NCI-H69 (cell line): ENCODE results near the gene TBC1D22A.
"Not testable (repeated sequence)": the region's sequence is repeated elsewhere in the genome, so short reads cannot be mapped to it uniquely, and the experiment has no call there.

Experiments
- DNase-seq: peaks from one replicate; lab custom pipeline; 2025; lab: John Stamatoyannopoulos, UW

The TBC1D22A gene

GRCh38 chr22:47170511-47171440 lies 408.3 kb downstream of the TBC1D22A start:
- not testable (repeated sequence) for DNase-seq

DNA sequence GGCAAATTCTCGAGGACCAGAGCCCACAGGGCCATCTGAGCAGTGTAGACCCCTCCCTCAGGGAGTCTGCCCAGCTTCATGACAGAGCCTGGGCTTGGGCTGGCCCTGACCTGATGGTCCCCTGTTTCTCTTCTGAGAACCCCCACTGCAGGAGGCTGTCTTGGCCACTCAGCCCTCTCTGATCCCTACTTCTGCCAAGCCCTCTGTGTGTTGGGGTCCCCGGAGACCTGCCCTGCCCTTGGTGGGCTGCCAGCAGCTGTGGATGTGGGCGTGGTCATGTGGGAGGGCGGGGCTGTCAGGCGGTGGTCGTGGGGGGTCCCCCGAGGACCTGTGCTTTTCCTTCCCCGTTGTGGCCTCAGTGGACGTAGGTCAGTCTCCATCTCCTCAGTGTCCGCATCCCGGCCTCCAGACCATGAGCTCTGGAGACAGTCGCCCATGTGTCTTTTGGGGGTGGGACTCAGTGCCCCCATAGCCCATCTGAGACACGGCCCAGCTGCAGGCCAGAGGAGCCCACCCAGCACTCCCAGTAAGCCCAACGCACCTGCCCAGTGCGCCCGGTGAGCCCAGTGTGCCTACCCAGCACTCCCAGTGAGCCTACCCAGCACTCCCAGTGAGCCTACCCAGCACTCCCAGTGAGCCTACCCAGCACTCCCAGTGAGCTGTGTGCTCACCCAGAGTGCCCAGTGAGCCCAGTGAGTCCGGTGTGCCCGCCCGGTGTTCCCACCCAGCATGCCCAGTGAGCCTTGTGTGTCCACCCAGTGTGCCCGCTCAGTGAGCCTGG lies 409.2 kb downstream of the TBC1D22A start:
- no peak for DNase-seq

GRCh38 chr22:47172771-47173534 lies 410.5 kb downstream of the TBC1D22A start:
- DNase-seq: no peak

GRCh38 chr22:47173535-47174021 lies 411.1 kb downstream of the TBC1D22A start:
- no peak for DNase-seq

GRCh38 chr22:47174096-47174495 lies 411.6 kb downstream of the TBC1D22A start:
- DNase-seq: no peak

- no peak for DNase-seq
Measured at GRCh38 chr22:47174671-47175112, 412.2 kb downstream of the TBC1D22A start.

DNA sequence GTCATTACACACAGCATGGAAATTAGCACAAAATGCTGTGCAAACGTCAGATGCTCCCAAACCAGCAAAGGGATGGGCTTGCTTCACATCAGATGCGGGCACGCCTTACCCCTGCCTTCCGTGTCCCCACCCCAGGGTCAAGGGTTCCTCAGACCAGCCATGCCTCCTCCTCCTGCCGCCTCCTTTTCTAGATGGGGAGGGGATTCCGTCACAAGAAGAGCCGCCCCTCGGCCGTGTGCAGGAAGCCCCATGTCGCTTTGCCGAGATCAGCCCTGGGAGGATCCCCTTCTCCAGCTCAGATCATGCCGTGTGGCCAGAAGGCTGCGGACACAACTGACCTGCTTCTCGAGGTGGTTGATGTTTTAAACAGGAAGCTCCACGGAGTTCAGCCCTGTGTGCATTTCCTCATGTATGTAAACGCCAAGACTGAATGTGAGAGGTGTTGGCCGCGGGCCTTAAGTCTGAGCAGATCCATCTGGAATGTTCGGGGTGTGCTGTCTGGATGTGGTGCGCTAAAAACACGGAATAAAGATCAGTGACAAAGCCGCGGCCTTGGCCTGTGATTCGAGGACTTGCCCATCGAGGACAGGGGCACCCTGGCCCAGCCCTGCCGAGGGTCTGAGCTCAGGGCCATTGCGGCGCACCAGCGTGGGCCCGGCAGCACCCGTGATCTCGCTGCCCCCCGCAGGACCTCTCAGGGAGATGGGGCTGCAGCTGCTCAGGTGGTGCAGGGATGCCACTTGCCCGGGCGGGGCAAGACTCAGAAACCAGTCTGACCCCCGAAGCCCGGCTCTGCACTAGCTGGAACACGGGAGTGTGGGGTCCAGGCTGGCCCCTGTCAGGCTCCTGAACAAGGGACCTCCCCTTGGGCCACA lies 412.9 kb downstream of the TBC1D22A start:
- DNase-seq: no peak

DNA sequence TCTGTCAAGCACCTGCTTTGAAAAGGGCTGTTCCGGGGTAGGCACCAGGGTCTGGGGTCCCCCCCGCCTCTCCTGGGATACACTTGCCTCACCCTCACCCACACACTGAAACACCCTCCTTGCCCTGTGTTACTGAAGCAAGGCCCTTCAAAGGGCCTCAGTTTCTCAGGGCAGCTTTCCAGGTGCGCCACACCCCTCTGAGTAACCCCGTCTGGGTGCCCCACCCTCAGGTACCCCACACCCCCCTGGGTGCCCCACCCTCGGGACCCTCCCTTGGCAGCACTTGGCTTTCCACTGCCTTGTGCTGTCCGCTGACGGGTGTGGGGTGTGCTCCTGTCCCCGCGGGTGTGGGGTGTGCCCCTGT lies 413.6 kb downstream of the TBC1D22A start:
- no peak for DNase-seq

DNA sequence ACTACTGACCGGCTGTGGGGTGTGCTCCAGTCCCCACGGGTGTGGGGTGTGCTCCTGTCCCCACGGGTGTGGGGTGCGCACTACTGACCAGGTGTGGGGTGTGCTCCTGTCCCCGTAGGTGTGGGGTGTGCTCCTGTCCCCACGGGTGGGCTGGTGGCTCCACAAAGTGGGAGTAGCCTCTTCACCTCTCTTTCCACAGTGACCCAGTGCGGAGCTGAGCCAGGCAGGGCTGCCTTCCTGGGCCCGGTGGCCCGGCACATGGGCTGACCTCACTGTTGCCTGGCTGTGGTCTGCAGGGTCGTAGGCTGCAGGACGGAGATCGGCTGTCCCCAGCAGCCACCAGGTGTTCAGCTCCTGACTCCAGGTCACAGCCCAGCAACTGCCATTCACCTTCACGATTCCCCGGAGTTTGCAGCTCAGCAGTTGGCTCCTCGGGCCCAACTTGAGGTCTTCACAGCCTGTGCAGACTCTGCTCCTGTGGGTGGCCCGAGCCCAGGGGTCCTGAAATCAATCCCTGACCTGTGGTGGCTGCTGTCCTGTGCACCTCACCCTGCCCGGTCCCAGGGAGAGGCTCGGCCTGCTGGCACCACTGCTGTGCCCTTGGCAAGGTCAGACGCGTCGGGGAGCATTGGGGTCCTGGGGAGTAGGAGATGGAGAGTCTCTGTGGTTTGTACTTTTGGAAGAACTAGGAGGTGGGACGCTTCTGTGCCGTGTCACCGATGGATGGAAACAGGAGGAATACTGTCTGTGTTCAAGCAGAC lies 414.3 kb downstream of the TBC1D22A start:
- DNase-seq: no peak

DNA sequence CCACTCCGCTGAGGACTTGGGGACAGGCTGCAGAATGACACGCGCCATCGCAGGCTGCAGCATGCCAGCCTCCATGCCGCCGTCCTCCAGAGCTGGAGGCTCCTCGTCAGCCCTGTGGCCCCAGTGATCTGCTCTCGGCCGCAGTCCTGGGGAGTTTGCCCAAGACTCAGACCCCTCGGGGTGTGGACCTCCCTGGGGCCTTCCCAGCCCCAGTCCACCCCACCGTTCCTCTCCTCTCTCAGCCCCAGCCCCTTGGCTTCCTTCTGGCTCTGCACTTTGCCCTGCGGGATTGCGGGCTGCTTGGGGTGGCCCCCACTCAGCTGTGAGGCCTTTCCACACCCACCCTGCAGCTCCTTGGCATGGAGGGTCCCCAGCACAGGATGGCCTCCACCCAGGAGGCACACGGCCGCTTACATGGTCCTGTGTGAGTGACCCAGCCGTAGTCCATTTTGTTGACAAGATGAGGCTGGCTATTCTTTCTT lies 414.9 kb downstream of the TBC1D22A start:
- DNase-seq: no peak

- no peak for DNase-seq
Measured at GRCh38 chr22:47178339-47178738, 415.9 kb downstream of the TBC1D22A start.

DNA sequence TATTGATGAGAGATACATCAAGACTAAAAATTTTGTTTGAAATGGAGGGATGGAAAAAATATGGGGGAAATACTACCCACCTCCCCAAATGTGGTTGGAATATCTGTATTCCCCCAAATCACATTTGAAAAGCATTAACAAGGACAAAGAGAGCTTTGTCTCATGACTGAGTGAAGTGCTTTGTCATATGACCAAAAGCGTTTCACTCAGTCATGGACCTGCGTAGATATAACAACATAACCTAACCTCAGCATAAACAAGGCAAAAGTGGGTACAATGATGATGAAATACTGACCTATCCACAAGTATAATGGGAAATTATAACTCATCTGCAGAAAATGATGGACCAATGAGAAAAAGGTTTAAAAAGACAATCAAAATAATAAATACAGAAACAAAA lies 418.3 kb downstream of the TBC1D22A start:
- no peak for DNase-seq

DNA sequence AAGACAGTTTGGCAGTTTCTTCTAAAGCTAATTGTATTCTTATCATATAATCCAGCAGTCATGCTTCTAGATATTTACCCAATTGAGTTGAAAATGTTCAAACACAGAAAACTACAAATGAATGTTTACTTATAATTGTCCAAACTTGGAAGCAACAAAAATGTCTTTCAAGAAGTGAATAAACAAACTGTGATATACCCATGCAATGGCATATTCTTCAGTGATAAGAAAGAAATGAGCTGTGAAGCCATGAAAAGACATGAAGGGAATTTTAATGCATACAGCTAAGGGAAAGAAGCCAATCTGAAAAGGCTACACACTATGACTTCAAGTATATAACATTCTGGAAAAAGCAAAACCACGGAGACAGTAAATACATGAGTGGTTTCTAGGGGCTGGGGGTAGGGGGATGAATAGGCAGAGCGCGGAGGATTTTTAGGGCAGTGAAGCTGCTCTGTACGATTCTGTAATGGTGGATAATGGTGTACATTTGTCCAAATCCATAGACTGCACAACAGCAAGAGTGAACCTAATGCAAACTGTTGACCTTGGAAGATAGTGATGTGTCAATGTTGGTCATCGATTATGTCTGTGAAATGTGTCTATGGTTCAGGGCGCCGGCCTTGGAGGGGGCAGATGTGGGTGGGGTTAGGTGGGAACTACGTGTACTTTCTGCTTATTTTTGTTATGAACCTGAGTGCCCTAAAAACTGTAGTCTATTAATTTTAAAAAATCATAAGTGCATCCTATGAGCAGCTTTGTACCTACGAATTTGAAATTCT lies 424.9 kb downstream of the TBC1D22A start:
- no peak for DNase-seq

DNA sequence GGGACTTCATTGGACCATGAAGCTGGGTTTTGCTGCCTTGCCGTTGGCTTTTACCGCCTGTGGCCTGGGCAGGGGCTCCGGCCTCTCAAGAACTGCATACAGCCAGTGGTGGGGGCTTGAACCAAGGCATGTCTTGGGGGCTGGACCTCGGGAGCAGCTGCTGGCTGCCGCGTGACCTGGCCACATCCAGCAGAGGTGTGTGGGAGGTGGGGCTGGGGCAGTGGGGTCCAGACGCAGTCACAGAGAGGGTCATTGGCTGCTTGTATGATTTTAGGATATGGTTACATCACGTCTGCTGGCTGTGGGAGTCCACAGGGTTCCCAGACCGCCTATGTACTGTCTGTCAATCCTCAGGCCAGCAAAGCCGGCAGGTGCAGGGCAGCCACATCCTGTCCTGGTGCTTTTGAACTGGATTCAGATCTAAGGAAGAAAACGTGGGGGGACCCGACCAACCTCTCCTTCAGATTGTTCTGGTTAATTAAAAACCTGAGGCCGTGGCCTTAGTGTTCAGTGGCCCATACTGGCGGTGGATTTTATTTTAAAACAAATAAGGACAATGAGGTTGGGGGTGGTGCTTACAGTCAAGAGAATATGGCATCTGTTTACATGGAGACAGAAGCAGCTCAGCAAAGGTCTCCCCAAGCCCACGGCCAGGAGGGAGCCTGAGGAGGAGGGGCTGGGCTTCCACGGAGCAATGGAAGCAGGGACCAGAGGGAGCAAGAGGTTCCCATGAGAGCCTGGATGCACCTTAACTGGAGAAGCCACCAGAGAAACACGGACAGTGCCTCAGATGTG lies 426.0 kb downstream of the TBC1D22A start:
- DNase-seq: no peak

DNA sequence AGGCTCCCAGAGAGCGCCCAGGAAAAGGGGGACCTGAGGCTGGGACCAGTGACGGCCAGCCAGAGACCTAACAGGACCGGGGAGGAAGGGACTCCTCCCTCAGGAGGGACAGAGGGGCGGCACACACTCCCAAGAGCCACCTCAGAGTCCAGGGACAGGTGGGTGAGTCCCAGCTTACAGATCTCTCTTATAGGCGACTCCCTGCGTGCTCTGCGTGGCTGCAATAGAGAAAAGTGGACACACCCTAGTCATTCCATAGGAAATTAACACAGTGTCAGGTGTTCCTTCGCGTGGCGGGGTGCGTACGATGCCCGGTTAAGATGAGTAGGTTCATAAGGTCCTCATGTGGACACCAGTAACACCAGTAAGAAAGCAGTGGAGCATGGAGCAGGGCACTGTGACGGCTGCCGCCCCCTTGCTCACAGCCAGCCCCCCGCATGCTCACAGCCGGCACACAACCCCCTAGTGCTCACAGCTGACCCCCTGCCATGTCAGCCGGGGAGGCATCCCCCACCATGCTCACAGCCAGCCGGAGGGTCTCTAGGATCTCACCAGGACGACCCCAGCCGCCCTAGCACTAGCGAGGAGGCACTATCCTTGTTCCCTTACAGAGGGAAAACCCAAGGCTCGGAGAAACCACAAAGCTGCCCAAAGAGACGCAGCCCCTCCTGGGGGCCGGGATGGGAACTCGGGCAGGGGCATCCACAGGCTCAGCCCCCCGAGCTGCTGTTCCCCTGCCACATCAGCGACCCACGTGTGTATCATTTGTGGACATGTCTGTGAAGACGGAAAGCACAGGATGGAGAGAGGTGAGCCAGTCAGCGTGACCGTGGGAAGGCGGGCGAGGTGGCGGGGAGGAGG lies 426.8 kb downstream of the TBC1D22A start:
- DNase-seq: no peak

- DNase-seq: peak; percentile 45
Measured at GRCh38 chr22:47190276-47190956, 428.0 kb downstream of the TBC1D22A start.
